Thymus (tissue), 11 donors: ENCODE measurements around the gene IFIH1. TPM values are rescaled to one million over a fixed set of nuclear protein-coding genes. Genes with fewer than 3 reads are reported as not detected.

ENCODE experiments used
- DNase-seq, 9 donors: peaks; one replicate each; pipeline ENCODE4 v3.0.0-alpha.2; 2013; ENCODE audit warnings: low spot score in 9 of 9, low read depth in 6 of 9, missing footprints in 1 of 9
- H3K27ac ChIP-seq, 2 donors: one replicate each; pipeline ENCODE4 v1.5.1; 2013; ENCODE audit warnings: control low read depth in 1 of 2, low read depth in 1 of 2, low read length in 1 of 2, mild to moderate bottlenecking in 1 of 2, moderate library complexity in 1 of 2
- H3K27me3 ChIP-seq, 2 donors: one replicate each; pipeline ENCODE4 v1.5.1; 2013; ENCODE audit warnings: low read length in 1 of 2; ENCODE audit not compliant: control insufficient read depth in 2 of 2, insufficient read depth in 1 of 2
- H3K36me3 ChIP-seq, 2 donors: one replicate each; pipeline ENCODE4 v1.5.1; 2013; ENCODE audit warnings: low read length in 1 of 2, mild to moderate bottlenecking in 1 of 2, moderate library complexity in 1 of 2; ENCODE audit not compliant: control insufficient read depth in 2 of 2, insufficient read depth in 2 of 2
- H3K4me1 ChIP-seq, 2 donors: one replicate each; pipeline ENCODE4 v1.5.1; 2013; ENCODE audit warnings: low read length in 2 of 2; ENCODE audit not compliant: control insufficient read depth in 2 of 2, insufficient read depth in 2 of 2
- H3K4me3 ChIP-seq, 2 donors: one replicate each; pipeline ENCODE4 v1.5.1; 2013; ENCODE audit warnings: low read length in 2 of 2, control low read depth in 1 of 2, mild to moderate bottlenecking in 1 of 2
- H3K9me3 ChIP-seq, 2 donors: one replicate each; pipeline ENCODE4 v1.5.1; 2013; ENCODE audit warnings: low read length in 1 of 2, mild to moderate bottlenecking in 1 of 2; ENCODE audit not compliant: control insufficient read depth in 2 of 2, insufficient read depth in 1 of 2
- WGBS: extraction: QIAGEN DNeasy Blood & Tissue Kit; methylation state at CpG from one replicate; pipeline ENCODE4 v1.1.7; 2013; 5-methylcytosine and 5-hydroxymethylcytosine counted together
- polyA plus RNA-seq: library from polyadenylated mRNA; stranded (reverse); fragments of 200-250 nt; gene quantifications from one replicate; pipeline ENCODE4 v1.2.3, GENCODE V29; 2013
- total RNA-seq: library from RNA; stranded (reverse); fragments of 120-200 nt; gene quantifications from one replicate; pipeline ENCODE4 v1.2.4, GENCODE V29; 2013
- donor health status: healthy.

The IFIH1 gene
- total and polyA plus RNA-seq, 2 donors: 22.6 to 23.9 TPM

DNA sequence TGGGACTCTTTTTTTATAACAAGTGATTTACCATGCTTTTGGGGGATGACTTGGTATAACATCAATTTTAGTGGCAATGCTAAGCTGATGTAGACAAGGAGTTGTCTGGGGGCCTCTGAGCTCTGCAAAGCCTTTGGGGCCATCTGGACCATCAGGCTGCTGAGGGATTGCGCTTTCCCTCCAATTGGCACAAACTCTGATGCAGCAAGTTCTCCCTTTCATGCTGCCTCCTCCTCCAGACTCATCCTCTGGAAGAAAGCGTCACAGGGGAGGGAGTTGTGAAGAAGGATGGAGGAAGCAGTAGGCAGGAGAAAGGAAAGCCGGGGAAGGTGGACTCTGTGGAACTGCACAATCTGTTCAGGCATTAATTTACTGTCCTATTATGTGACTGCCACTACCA, 65.0 kb downstream of the IFIH1 start:
- 90% methylated on average over 3 of the region's 3 CpGs for WGBS
- H3K4me3 ChIP-seq: no peak overlapping the region
- no peak overlapping the region for H3K27ac ChIP-seq

GRCh38 chr2:162252153-162252552, 66.3 kb downstream of the IFIH1 start:
- WGBS: 97% methylated on average over 2 of the region's 2 CpGs
- no peaks in the 10 kb centered on the region for H3K36me3 ChIP-seq
- DNase-seq: no peak
- H3K27ac ChIP-seq: no peak overlapping the region
- no peaks in the 10 kb centered on the region for H3K4me1 ChIP-seq
- H3K4me3 ChIP-seq: no peak overlapping the region
- no peaks in the 10 kb centered on the region for H3K27me3 ChIP-seq
- no peaks in the 10 kb centered on the region for H3K9me3 ChIP-seq

More for the DNA sequence above, 65.0 kb downstream of the IFIH1 start:
- no peaks in the 10 kb centered on the region for H3K36me3 ChIP-seq
- no peaks in the 10 kb centered on the region for H3K9me3 ChIP-seq
- H3K27me3 ChIP-seq: no peaks in the 10 kb centered on the region
- DNase-seq: no peak
- H3K4me1 ChIP-seq: no peaks in the 10 kb centered on the region

DNA sequence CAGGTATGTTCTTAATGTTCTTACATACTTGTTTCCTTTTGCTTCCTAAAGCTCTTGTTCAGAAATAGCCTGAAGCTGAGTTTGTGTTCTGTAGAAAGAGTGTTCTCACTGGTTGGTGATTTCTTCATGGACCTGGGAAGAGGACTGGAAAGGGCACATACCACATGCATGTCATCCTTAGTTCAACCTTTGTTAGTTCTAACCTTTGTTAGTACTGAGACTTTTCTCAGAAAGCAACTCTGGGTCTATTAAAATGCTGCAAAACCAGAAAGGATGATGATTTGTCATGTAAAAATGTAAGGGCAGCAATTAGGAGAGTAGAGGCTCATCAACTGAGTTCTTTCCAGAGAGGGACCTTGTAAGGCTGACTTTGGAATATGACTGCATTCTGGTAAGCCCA, 72.7 kb downstream of the IFIH1 start:
- Histone ChIP-seq H3K27me3 (no peaks in the 10 kb centered on the region), H3K9me3 (no peaks in the 10 kb centered on the region), H3K36me3 (no peaks in the 10 kb centered on the region), H3K27ac (no peak overlapping the region), H3K4me1 (no peaks in the 10 kb centered on the region), H3K4me3 (no peak overlapping the region)
- DNase-seq: no peak

- Histone ChIP-seq H3K36me3 (no peaks in the 10 kb centered on the region), H3K27ac (no peak overlapping the region), H3K4me1 (no peaks in the 10 kb centered on the region), H3K4me3 (no peak overlapping the region), H3K27me3 (no peaks in the 10 kb centered on the region), H3K9me3 (no peaks in the 10 kb centered on the region)
- no peak for DNase-seq
- WGBS: 89% methylated on average over 1 of the region's 1 CpG
Observed at GRCh38 chr2:162245061-162245460, 73.4 kb downstream of the IFIH1 start.

DNA sequence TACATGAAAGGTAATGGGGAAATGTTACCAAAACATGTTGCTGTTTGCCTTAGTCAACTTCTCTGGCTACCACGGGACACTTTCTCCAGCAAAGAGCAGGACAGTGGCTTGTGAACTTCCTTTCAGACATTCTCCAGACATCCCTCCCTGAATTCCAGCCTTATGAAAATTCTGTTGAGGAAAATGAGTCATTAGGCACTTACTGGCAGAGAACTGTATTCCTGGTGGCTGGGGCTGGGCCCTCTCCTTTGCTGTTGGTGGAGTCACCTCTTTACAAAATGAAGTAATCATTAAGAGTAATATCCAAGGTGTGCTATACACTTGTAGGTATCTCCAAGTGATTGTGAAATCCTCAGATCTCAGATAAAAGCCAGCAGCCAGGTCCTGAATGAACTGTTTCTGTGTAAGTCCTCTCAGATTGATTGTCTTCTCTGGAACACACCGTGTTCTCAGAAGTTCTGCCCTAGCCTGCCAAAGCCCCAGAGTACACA, 73.9 kb downstream of the IFIH1 start:
- no peak overlapping the region for H3K27ac ChIP-seq
- no peak for DNase-seq
- H3K4me3 ChIP-seq: no peak overlapping the region
- H3K4me1 ChIP-seq: no peaks in the 10 kb centered on the region
- WGBS: 92% methylated on average over 2 of the region's 2 CpGs
- no peaks in the 10 kb centered on the region for H3K27me3 ChIP-seq
- no peaks in the 10 kb centered on the region for H3K9me3 ChIP-seq
- no peaks in the 10 kb centered on the region for H3K36me3 ChIP-seq

GRCh38 chr2:162243715-162244114, 74.8 kb downstream of the IFIH1 start:
- Histone ChIP-seq H3K9me3 (no peaks in the 10 kb centered on the region), H3K27ac (no peak overlapping the region), H3K4me3 (no peak overlapping the region), H3K27me3 (no peaks in the 10 kb centered on the region), H3K4me1 (no peaks in the 10 kb centered on the region), H3K36me3 (no peaks in the 10 kb centered on the region)
- no peak for DNase-seq
- 93% methylated on average over 1 of the region's 1 CpG for WGBS

- WGBS: 90% methylated on average over 6 of the region's 6 CpGs
- no peaks in the 10 kb centered on the region for H3K36me3 ChIP-seq
- no peaks in the 10 kb centered on the region for H3K9me3 ChIP-seq
- no peaks in the 10 kb centered on the region for H3K4me1 ChIP-seq
- H3K4me3 ChIP-seq: no peak within 1 kb of the TSS
- no peak for DNase-seq
- H3K27me3 ChIP-seq: no peaks in the 10 kb centered on the region
- no peak within 1 kb of the TSS for H3K27ac ChIP-seq
Observed at GRCh38 chr2:162243294-162243693, 75.2 kb downstream of the IFIH1 start, which contains the start of gene FAP. TSS of gene FAP (minus strand) at chr2:162243445. CDS start at chr2:162243327, 118 bp downstream.

- Histone ChIP-seq H3K4me3 (no peak overlapping the region), H3K27ac (no peak overlapping the region)
- WGBS: 92% methylated on average over 5 of the region's 5 CpGs
Observed at GRCh38 chr2:162242586-162243280, 75.8 kb downstream of the IFIH1 start.

GRCh38 chr2:162241571-162241970, 76.9 kb downstream of the IFIH1 start:
- no peaks in the 10 kb centered on the region for H3K27me3 ChIP-seq
- H3K4me3 ChIP-seq: no peak overlapping the region
- H3K27ac ChIP-seq: no peak overlapping the region
- DNase-seq: no peak
- no peaks in the 10 kb centered on the region for H3K9me3 ChIP-seq
- H3K4me1 ChIP-seq: no peaks in the 10 kb centered on the region
- H3K36me3 ChIP-seq: no peaks in the 10 kb centered on the region
- WGBS: 94% methylated on average over 1 of the region's 1 CpG

More at GRCh38 chr2:162242586-162243280, 75.8 kb downstream of the IFIH1 start:
- DNase-seq: no peak
- Histone ChIP-seq H3K27me3 (no peaks in the 10 kb centered on the region), H3K9me3 (no peaks in the 10 kb centered on the region), H3K4me1 (no peaks in the 10 kb centered on the region), H3K36me3 (no peaks in the 10 kb centered on the region)
